GM23338 (cell line): ENCODE data around the gene TLCD5. TPM values are rescaled to one million over a fixed set of nuclear protein-coding genes. Genes with fewer than 3 reads are reported as not detected.

Experiments used
- ATAC-seq: fragments of 200-7000 bp; cut with Tn5 transposase; 3 replicates; pipeline ENCODE4 v1.9.1; 2020
- DNase-seq: peaks from one replicate; pipeline ENCODE4 v3.0.0-alpha.2; 2015; ENCODE audit warnings: low spot score
- H2AFZ ChIP-seq: fragments of 200-600 bp; sonication (generic); 2 replicates; pipeline ENCODE4 v1.8.0; 2016; ENCODE audit warnings: antibody characterized with exemption, mild to moderate bottlenecking, moderate library complexity
- H3F3A ChIP-seq: fragments of 200-600 bp; sonication (generic); replicated peaks from 2 replicates; pipeline ENCODE4 v1.8.0; 2017; ENCODE audit warnings: antibody characterized with exemption, mixed run types, low read depth
- H3K27ac ChIP-seq: fragments of 200-600 bp; sonication (generic); 2 replicates; pipeline ENCODE4 v1.6.1; 2016; ENCODE audit warnings: low read depth
- H3K27me3 ChIP-seq: fragments of 200-600 bp; sonication (generic); 2 replicates; pipeline ENCODE4 v1.8.0; 2016; ENCODE audit warnings: mild to moderate bottlenecking, mixed run types, moderate library complexity; ENCODE audit not compliant: insufficient read depth
- H3K36me3 ChIP-seq: fragments of 200-600 bp; sonication (generic); 2 replicates; pipeline ENCODE4 v1.8.0; 2016; ENCODE audit warnings: mild to moderate bottlenecking; ENCODE audit not compliant: insufficient read depth
- H3K4me1 ChIP-seq: fragments of 200-600 bp; sonication (generic); 2 replicates; pipeline ENCODE4 v1.8.0; 2016; ENCODE audit warnings: mild to moderate bottlenecking, moderate library complexity; ENCODE audit not compliant: insufficient read depth
- H3K4me2 ChIP-seq: fragments of 200-600 bp; sonication (generic); 2 replicates; pipeline ENCODE4 v1.7.1; 2017; ENCODE audit warnings: mixed run types
- H3K4me3 ChIP-seq: fragments of 200-600 bp; sonication (generic); 2 replicates; pipeline ENCODE4 v1.6.1; 2016; ENCODE audit warnings: mixed run types
- H3K79me2 ChIP-seq: fragments of 200-600 bp; sonication (generic); replicated peaks from 2 replicates; pipeline ENCODE4 v1.8.0; 2017; ENCODE audit warnings: mild to moderate bottlenecking; ENCODE audit not compliant: insufficient read depth
- H3K9me2 ChIP-seq: fragments of 200-600 bp; sonication (generic); 2 replicates; pipeline ENCODE4 v1.8.0; 2017; ENCODE audit not compliant: insufficient read depth
- H4K20me1 ChIP-seq: fragments of 200-600 bp; sonication (generic); replicated peaks from 2 replicates; pipeline ENCODE4 v1.8.0; 2017; ENCODE audit warnings: mild to moderate bottlenecking; ENCODE audit not compliant: insufficient read depth
- H3K27ac Mint-ChIP-seq: 2 replicates; pipeline ENCODE4 v1.8.0; 2020; ENCODE audit warnings: inconsistent platforms, mild to moderate bottlenecking, moderate library complexity, mixed read lengths
- H3K27me3 Mint-ChIP-seq: 3 replicates; pipeline ENCODE4 v1.8.0; 2022; ENCODE audit warnings: low read depth, mild to moderate bottlenecking, moderate library complexity, mixed read lengths, inconsistent platforms; ENCODE audit not compliant: insufficient read depth, poor library complexity
- H3K36me3 Mint-ChIP-seq: 3 replicates; pipeline ENCODE4 v1.8.0; 2021; ENCODE audit warnings: low read depth, mild to moderate bottlenecking, inconsistent platforms, moderate library complexity, mixed read lengths
- H3K4me1 Mint-ChIP-seq: 3 replicates; pipeline ENCODE4 v1.8.0; 2020; ENCODE audit warnings: mild to moderate bottlenecking, inconsistent platforms, mixed read lengths
- H3K4me3 Mint-ChIP-seq: 3 replicates; pipeline ENCODE4 v1.8.0; 2021; ENCODE audit warnings: moderate library complexity, mild to moderate bottlenecking, inconsistent platforms, mixed read lengths
- H3K9me3 Mint-ChIP-seq: 3 replicates; pipeline ENCODE4 v1.8.0; 2020; ENCODE audit warnings: moderate library complexity, mild to moderate bottlenecking, inconsistent platforms, mixed read lengths
- CREB1 ChIP-seq: fragments of 250-450 bp; sonication (Bioruptor Pico); IDR thresholded peaks from 2 replicates; pipeline ENCODE4 v1.5.0; 2020; ENCODE audit warnings: low read depth, mild to moderate bottlenecking, moderate library complexity
- CTCF ChIP-seq, 2 experiments: fragments of 200-600 bp in 1 of 2; sonication (generic) in 1 of 2; conservative IDR thresholded peaks; 2 replicates each; pipeline versions ENCODE4 v1.5.1 to v1.6.1; 2016 to 2017; ENCODE audit warnings: antibody characterized with exemption in 2 of 2, low read depth in 2 of 2, mild to moderate bottlenecking in 2 of 2, moderate library complexity in 1 of 2
- EZH2 ChIP-seq: fragments of 200-600 bp; sonication (generic); IDR thresholded peaks from one replicate; pipeline ENCODE4 v1.8.0; 2017; ENCODE audit warnings: antibody characterized with exemption, mild to moderate bottlenecking, low read depth; ENCODE audit not compliant: unreplicated experiment
- EZH2phosphoT487 ChIP-seq: fragments of 200-600 bp; sonication (generic); IDR thresholded peaks from one replicate; pipeline ENCODE4 v1.8.1; 2018; ENCODE audit warnings: antibody characterized with exemption; ENCODE audit not compliant: unreplicated experiment
- NANOG ChIP-seq: IDR thresholded peaks from 2 replicates; pipeline ENCODE4 v1.6.1; 2016; ENCODE audit warnings: antibody characterized with exemption, borderline replicate concordance
- REST ChIP-seq: IDR thresholded peaks from one replicate; pipeline ENCODE4 v1.6.1; 2018; ENCODE audit warnings: antibody characterized with exemption; ENCODE audit not compliant: unreplicated experiment
- STAT1 ChIP-seq: IDR thresholded peaks from one replicate; pipeline ENCODE4 v1.6.1; 2016; ENCODE audit warnings: antibody characterized with exemption; ENCODE audit not compliant: unreplicated experiment
- ZNF114 ChIP-seq: fragments of 250-450 bp; sonication (Bioruptor Pico); IDR thresholded peaks from 2 replicates; pipeline ENCODE4 v1.5.0; 2020; ENCODE audit warnings: mild to moderate bottlenecking, moderate library complexity
- ZNF331 ChIP-seq: fragments of 250-450 bp; sonication (Bioruptor Pico); IDR thresholded peaks from 2 replicates; pipeline ENCODE4 v1.5.0; 2020; ENCODE audit warnings: low read depth, mild to moderate bottlenecking, moderate library complexity
- ZNF462 ChIP-seq: fragments of 250-450 bp; sonication (Bioruptor Pico); IDR thresholded peaks from 2 replicates; pipeline ENCODE4 v1.5.0; 2020; ENCODE audit warnings: mild to moderate bottlenecking, moderate library complexity
- polyA plus RNA-seq: library from polyadenylated mRNA; unstranded; fragments of >200 nt; fragmentation: Nextera tagmentation; extraction: Ambion mirVana; gene quantifications from 2 replicates; pipeline ENCODE4 v1.2.1, GENCODE V29; 2016
- total RNA-seq: library from RNA; depleted of rRNA; stranded (reverse); fragments of >200 nt; shearing (Covaris generic); gene quantifications from 2 replicates; pipeline ENCODE4 v1.2.3, GENCODE V29; 2014

Gene TLCD5
- total and polyA plus RNA-seq, 2 experiments from 2014 or later = 5.2 to 10.0 TPM

- Mint-ChIP-seq H3K27ac (no peak overlapping the region), H3K4me1 (peaks cover 28% of the 10 kb centered on the region), H3K4me3 (no peak overlapping the region), H3K9me3 (no peaks in the 10 kb centered on the region), H3K27me3 (peaks cover 11% of the 10 kb centered on the region), H3K36me3 (no peaks in the 10 kb centered on the region)
- Histone ChIP-seq H3F3A (no peaks in the 10 kb centered on the region), H3K9me2 (no peaks in the 10 kb centered on the region), H3K27me3 (no peaks in the 10 kb centered on the region), H2AFZ (peak overlapping the region; percentile 72; the same call in 1 of the 2 replicates), H4K20me1 (no peaks in the 10 kb centered on the region), H3K4me2 (no peak overlapping the region), H3K4me1 (peaks cover 14% of the 10 kb centered on the region), H3K36me3 (no peaks in the 10 kb centered on the region), H3K4me3 (no peak overlapping the region), H3K27ac (no peak overlapping the region), H3K79me2 (no peaks in the 10 kb centered on the region)
- TF ChIP-seq EZH2phosphoT487 (no peak), ZNF462 (no peak), REST (no peak), NANOG (no peak), CTCF (conservative IDR thresholded peaks at IDR 0.05; ENCODE audit: low read depth in 2 of 2) (no peak), ZNF331 (CRISPR knock-in tag) (no peak), CREB1 (CRISPR knock-in tag) (no peak), STAT1 (no peak), ZNF114 (no peak), EZH2 (no peak)
- DNase-seq = no peak
- ATAC-seq = no peak; the same call in 2 of the 3 replicates
These were observed 22.9 kb upstream of the TLCD5 start for GRCh38 chr11:120302001-120302805.
